Fibroblast of pulmonary artery (primary cell): ENCODE data around the gene HAPLN2.

Experiments
- DNase-seq: peaks from one replicate; pipeline ENCODE4 v3.0.0-alpha.2; 2010; ENCODE audit warnings: low read depth
- H3K4me3 ChIP-seq: replicated peaks from 2 replicates; pipeline ENCODE4 v1.5.1; 2011; ENCODE audit warnings: low read depth, mild to moderate bottlenecking, control low read depth, low read length, moderate library complexity
- TF ChIP-seq, protein P1 (sequence below): IDR thresholded peaks from 2 replicates; pipeline ENCODE4 v1.5.1; 2011; ENCODE audit warnings: mild to moderate bottlenecking, control low read depth, low read length, inconsistent platforms; ENCODE audit errors: missing control alignments

The HAPLN2 gene

DNA sequence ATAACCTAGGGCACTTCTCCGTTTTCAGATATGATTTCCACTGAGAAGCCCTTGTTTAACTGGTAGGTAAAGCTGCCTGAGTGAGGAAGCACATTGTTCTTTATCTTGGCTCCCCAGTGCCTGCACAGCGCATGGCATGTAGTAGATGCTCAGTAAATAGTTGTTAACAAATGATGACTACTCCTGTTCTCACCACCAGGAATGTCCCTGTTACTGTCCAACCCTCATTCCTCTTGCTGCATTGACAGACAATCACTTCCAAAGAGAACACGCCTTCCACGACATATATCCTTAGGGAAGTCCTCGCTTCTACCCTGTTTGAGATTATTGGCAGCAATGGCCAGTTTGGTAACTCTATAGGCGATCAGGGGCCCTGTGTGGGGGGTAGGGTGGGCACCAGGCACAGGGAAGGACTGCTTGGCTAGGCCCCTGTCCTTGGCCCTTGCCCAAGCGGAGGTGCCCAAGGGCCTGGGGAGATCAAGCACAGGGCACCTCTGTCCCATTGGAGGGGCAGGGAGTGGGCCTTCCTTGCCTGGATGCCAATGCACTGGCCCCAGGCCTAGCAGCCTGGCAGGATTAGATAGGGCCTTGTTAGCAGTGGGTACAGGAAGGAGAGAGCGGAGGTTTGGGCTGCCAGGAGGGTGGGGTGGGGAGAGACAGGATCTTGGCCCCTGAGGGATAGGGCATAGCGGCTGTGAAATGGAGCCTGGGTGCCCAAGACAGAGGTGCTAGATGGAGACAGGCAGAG is 47.8 kb downstream of the HAPLN2 start:
- no peak for DNase-seq
- TF ChIP-seq, protein P1, sequence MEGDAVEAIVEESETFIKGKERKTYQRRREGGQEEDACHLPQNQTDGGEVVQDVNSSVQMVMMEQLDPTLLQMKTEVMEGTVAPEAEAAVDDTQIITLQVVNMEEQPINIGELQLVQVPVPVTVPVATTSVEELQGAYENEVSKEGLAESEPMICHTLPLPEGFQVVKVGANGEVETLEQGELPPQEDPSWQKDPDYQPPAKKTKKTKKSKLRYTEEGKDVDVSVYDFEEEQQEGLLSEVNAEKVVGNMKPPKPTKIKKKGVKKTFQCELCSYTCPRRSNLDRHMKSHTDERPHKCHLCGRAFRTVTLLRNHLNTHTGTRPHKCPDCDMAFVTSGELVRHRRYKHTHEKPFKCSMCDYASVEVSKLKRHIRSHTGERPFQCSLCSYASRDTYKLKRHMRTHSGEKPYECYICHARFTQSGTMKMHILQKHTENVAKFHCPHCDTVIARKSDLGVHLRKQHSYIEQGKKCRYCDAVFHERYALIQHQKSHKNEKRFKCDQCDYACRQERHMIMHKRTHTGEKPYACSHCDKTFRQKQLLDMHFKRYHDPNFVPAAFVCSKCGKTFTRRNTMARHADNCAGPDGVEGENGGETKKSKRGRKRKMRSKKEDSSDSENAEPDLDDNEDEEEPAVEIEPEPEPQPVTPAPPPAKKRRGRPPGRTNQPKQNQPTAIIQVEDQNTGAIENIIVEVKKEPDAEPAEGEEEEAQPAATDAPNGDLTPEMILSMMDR, result no peak
- no peak overlapping the region for H3K4me3 ChIP-seq

DNA sequence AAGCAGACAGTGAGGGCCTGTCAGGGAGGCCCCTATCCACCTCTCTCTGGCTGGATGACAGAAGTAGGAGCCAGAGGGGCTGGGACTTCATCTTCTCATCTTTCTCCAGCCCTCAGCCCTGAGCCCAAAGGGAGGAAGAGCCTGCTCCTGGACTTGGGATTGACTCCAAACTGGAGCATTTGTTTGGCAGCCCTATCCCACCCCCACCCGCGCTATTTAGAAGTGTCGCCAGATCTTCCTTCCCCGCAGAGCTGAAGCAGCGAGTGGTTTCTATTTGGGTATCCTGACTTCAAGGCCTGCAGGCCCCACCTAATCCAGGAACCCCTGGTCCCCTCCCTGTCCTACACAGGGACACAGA is 48.4 kb downstream of the HAPLN2 start:
- no peak for DNase-seq
- TF ChIP-seq, protein P1, result no peak
- H3K4me3 ChIP-seq, result no peak overlapping the region

DNA sequence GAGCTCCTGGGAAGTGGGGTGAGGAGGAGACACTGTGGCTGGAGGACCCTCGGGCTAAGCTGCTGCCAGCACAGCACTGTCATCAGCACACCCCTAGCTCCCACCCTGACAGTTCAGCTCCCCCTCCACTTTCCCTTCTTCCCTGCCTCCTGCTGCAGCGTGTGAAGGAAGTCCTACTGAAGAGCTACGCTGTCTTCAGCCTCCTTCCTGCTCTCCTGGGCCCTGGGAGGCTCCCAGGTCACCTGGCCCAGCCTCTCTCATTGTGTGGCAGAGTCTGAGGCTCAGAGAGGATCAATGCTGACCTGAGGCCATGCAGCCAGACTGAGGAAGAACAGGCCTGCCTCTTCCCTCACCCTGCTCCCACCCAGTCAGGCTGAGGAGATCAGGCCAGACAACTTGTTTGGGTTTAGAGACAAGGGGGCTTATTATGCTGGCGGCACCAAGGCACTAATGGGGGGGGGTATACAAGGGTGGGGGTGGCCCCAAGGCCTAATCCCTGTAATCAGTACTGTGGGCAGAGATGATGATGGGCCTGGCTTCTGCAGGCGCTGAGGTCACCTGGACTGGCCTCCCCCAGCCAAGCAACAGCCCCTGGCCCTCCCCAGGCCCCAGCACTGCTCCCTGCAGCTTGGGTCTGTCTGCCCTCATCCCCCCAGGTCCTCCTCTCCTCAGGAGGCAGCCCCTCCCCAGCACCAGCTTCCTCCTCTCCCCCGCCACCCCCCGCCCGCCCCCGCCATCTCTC is 48.9 kb downstream of the HAPLN2 start:
- H3K4me3 ChIP-seq, result no peak overlapping the region
- TF ChIP-seq, protein P1, result no peak
- no peak for DNase-seq

DNA sequence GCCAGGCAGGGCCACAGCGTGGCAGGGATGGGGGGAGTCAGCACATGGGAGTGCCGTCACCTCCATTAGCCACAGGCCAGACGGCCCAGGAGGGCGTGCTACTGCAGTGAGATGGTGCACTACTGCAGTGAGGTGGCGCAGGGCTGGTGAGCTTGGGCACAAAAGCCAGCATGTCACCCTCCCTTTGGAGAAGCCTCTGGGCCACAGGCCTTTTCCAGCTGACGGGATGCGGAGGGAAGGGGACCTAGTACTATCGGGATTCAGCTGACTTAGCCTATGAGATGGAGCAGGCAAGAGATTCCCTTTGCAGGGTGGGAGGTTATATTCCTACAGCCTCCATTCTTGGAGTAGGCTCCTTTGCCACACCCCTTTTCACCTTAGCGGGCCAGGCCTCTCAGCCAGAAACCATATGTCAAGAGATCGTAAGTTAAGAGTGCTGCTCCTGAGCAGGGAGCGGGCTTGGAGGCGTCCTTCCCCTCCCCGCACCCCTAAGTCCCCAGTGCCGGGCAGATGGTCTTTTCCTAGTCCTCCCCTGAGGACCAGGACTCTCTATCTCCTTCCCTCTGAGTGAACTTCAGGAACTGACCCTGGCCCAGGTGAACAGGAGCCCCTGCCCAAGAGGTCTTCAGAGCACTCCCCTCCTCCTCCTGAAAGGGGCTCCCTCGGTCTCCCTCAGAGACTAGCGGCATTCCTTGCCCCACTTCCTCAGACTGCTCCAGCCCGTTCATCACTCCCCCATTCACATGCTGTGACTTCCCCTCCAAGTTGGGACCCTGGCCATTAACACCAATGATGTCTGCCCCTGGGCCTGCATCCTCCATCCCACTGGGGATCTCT is 49.8 kb downstream of the HAPLN2 start:
- H3K4me3 ChIP-seq, result no peak overlapping the region
- no peak for DNase-seq
- TF ChIP-seq, protein P1, result no peak

DNA sequence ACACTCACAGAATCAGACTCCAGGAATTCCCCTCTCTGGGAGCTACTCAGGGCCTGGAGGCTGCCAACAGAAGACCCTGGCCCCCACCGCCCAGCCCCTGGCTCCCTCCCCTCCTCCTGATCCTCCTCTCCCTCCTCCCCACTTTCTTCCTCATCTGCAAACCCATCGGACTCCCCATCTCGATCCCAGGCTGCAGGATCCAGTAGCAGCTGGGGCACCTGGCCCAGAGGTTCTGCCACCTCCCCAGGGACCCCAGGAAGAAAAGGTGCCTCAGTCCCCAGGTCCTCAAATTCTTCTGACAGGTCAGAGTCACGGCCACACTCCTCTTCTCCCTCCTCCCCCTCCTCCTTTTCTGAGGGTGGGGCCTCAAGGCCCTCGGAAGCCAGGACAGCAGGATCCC is 50.6 kb downstream of the HAPLN2 start:
- H3K4me3 ChIP-seq, result no peak overlapping the region
- TF ChIP-seq, protein P1, result no peak
- no peak for DNase-seq

DNA sequence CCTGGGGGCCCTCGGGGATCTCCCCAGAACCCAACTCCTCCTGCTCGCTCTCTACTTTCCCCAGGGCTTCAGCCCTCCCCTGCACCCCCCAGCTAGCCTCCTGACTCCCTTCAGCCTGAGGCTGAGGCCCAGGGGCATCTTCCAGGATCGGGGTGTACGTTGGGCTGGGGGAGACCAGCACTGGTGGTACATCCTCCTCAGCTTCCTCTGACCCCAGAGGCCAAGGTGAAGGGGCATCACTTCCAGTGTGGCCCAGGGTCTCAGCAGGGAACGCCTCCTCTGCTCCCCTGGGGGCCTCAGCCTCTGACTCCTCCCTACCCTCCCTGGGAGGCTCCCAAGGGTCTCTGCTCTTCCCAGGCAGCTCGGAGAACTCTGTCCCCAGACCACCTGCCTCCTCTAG is 51.1 kb downstream of the HAPLN2 start:
- TF ChIP-seq, protein P1, result no peak
- DNase-seq, result no peak
- H3K4me3 ChIP-seq, result no peak overlapping the region
